Measurements from ENCODE around the gene VPS16. TPM values are rescaled to one million over a fixed set of nuclear protein-coding genes. Genes with fewer than 3 reads are reported as not detected.

VPS16 gene
- total and polyA plus RNA-seq, 2 of the 8 experiments (the other 6 are each of a cell fraction or from before 2014, with no cell fraction given) = 23.8 to 25.9 TPM

- ChIA-PET POLR2A (ENCODE audit: partially characterized antibody) (no interaction called here), CTCF (ENCODE audit: partially characterized antibody) (no interaction called here)
- Histone ChIP-seq H2AFZ (ENCODE audit: low read length) (no peak overlapping the region), H4K20me1 (replicated peaks in 1 of 2; ENCODE audit: control insufficient read depth in 1 of 2, insufficient read depth in 2 of 2, low read length in 2 of 2) (no peaks in the 10 kb centered on the region), H3K4ac (replicated peaks; ENCODE audit: insufficient read length, low read depth, low read length) (no peak overlapping the region), H2BK120ac (replicated peaks; ENCODE audit: low read depth, low read length) (no peak overlapping the region), H3K27me3 (replicated peaks in 1 of 4; ENCODE audit: control insufficient read depth in 3 of 4, extremely low read depth in 1 of 4, insufficient read depth in 3 of 4, low read length in 3 of 4) (no peaks in the 10 kb centered on the region), H4K91ac (replicated peaks; ENCODE audit: insufficient read length, low read length) (no peak overlapping the region), H3K56ac (replicated peaks; ENCODE audit: insufficient read length, low read depth, low read length) (no peak overlapping the region), H3K27ac (ENCODE audit: low read depth, low read length) (no peak overlapping the region), H3K4me1 (replicated peaks in 1 of 4; ENCODE audit: control insufficient read depth in 3 of 4, insufficient read depth in 4 of 4, low read length in 3 of 4) (no peaks in the 10 kb centered on the region), H3K9ac (replicated peaks in 1 of 4; ENCODE audit: extremely low read depth in 1 of 4, low read depth in 3 of 4, low read length in 3 of 4) (no peak overlapping the region), H3K4me2 (ENCODE audit: insufficient read depth in 1 of 2, low read depth in 2 of 2, low read length in 2 of 2) (no peak overlapping the region), H3K9me3 (ENCODE audit: insufficient read depth in 2 of 2, low read depth in 1 of 2, low read length in 1 of 2) (peaks cover 0 to under 1% of the 10 kb centered on the region in 2 experiments; a peak in 1 of 4 replicates), H2AK5ac (ENCODE audit: low read depth, low read length) (no peak overlapping the region), H2BK12ac (ENCODE audit: low read depth, low read length) (no peak overlapping the region), H4K8ac (ENCODE audit: extremely low read depth, insufficient read depth, low read length) (no peak overlapping the region), H3K4me3 (ENCODE audit: extremely low read depth in 1 of 4, insufficient read depth in 2 of 4, low read depth in 3 of 4, low read length in 4 of 4) (no peak overlapping the region), H2BK15ac (ENCODE audit: low read length) (no peak overlapping the region), H3K23ac (ENCODE audit: insufficient read length) (no peak overlapping the region), H3K18ac (ENCODE audit: extremely low read depth, low read length) (no peak overlapping the region), H3K23me2 (ENCODE audit: low read depth, low read length) (no peaks in the 10 kb centered on the region), H3K79me1 (ENCODE audit: low read depth, low read length) (peaks cover 2% of the 10 kb centered on the region; the same call in 1 of the 2 replicates), H3K14ac (ENCODE audit: insufficient read length) (no peak overlapping the region), H3K79me2 (ENCODE audit: control insufficient read depth in 1 of 2, insufficient read depth in 2 of 2, low read length in 2 of 2) (peaks cover 0 to 12% of the 10 kb centered on the region in 2 experiments; a peak in 2 of 4 replicates), H2BK5ac (ENCODE audit: low read depth, low read length) (no peak overlapping the region), H2BK20ac (ENCODE audit: low read length) (no peak overlapping the region), H3K36me3 (ENCODE audit: control insufficient read depth in 2 of 4, insufficient read depth in 4 of 4, low read length in 3 of 4) (no peaks in the 10 kb centered on the region), H4K5ac (ENCODE audit: insufficient read length, low read depth, low read length) (no peak overlapping the region)
- TF ChIP-seq TCF12 (IDR thresholded peaks at IDR 0.05; ENCODE audit: low read depth, low read length) (no peak), SP2 (IDR thresholded peaks at IDR 0.05; ENCODE audit: low read length) (no peak), ZNF274 (IDR thresholded peaks at IDR 0.05; ENCODE audit: borderline replicate concordance, extremely low read depth, low read length) (no peak), POLR2AphosphoS5 (IDR thresholded peaks at IDR 0.05; ENCODE audit: low read depth, low read length) (no peak), CEBPB (IDR thresholded peaks at IDR 0.05; ENCODE audit: low read depth, low read length) (no peak), FOSL1 (IDR thresholded peaks at IDR 0.05; ENCODE audit: insufficient read depth, low read depth, low read length) (no peak), EGR1 (IDR thresholded peaks at IDR 0.05; ENCODE audit: borderline replicate concordance, low read depth, low read length) (no peak), SRF (IDR thresholded peaks at IDR 0.05; ENCODE audit: low read depth, low read length) (no peak), USF2 (IDR thresholded peaks at IDR 0.05; ENCODE audit: low read length) (no peak), SUZ12 (IDR thresholded peaks at IDR 0.05; ENCODE audit: low read length) (no peak), HDAC6 (IDR thresholded peaks at IDR 0.05; ENCODE audit: low read depth, low read length) (no peak), TBP (IDR thresholded peaks at IDR 0.05; ENCODE audit: low read depth, low read length) (no peak), CBX8 (IDR thresholded peaks at IDR 0.05; ENCODE audit: borderline replicate concordance, low read depth, low read length) (no peak), SIRT6 (IDR thresholded peaks at IDR 0.05; ENCODE audit: low read length) (no peak), BACH1 (IDR thresholded peaks at IDR 0.05; ENCODE audit: low read length) (no peak), BRCA1 (IDR thresholded peaks at IDR 0.05; ENCODE audit: low read depth, low read length) (no peak)
- FAIRE-seq (no peak), DNase-seq (ENCODE audit: low read depth in 1 of 2, low spot score in 2 of 2) (no peak)
- 95% methylated on average over 2 of the region's 2 CpGs; no CpG with 5 or more reads in 1 of the 2 experiments for WGBS, 2 experiments (ENCODE audit: extremely low coverage in 1 of 2, insufficient coverage in 1 of 2, insufficient read length in 1 of 2, insufficient replicate concordance in 2 of 2, low coverage in 1 of 2, low lambda C conversion rate in 2 of 2, missing lambda C conversion rate in 1 of 2)
Observed at GRCh38 chr20:2909953-2910352, 69.4 kb downstream of the VPS16 start.
